HG03025 (cell line): ENCODE measurements around the gene CRYGN.

Experiments used
- ATAC-seq: cut with Tn5 transposase; IDR thresholded peaks from one replicate; pipeline ENCODE4 v1.9.1; 2021; ENCODE audit warnings: mild to moderate bottlenecking, moderate library complexity; ENCODE audit not compliant: unreplicated experiment, low FRiP score

Gene CRYGN

GRCh38 chr7:151394076-151395035 lies 45.6 kb downstream of the CRYGN start:
- no peak for ATAC-seq

GRCh38 chr7:151393031-151393977 lies 46.6 kb downstream of the CRYGN start:
- ATAC-seq = no peak

- no peak for ATAC-seq
Observed at GRCh38 chr7:151392426-151392825, 47.5 kb downstream of the CRYGN start.

GRCh38 chr7:151392002-151392401 lies 47.9 kb downstream of the CRYGN start:
- no peak for ATAC-seq

- ATAC-seq = no peak
Observed at GRCh38 chr7:151391358-151391730, 48.6 kb downstream of the CRYGN start.

GRCh38 chr7:151390598-151391357 lies 49.2 kb downstream of the CRYGN start:
- no peak for ATAC-seq

- no peak for ATAC-seq
Observed at GRCh38 chr7:151389768-151390597, 50.0 kb downstream of the CRYGN start.

- no peak for ATAC-seq
Observed at GRCh38 chr7:151389096-151389767, 50.7 kb downstream of the CRYGN start.

GRCh38 chr7:151388430-151388829 lies 51.5 kb downstream of the CRYGN start:
- ATAC-seq = no peak

GRCh38 chr7:151388007-151388297 lies 52.0 kb downstream of the CRYGN start:
- no peak for ATAC-seq

- ATAC-seq = no peak
Observed at GRCh38 chr7:151387161-151388006, 52.6 kb downstream of the CRYGN start.

GRCh38 chr7:151386301-151387160 lies 53.4 kb downstream of the CRYGN start:
- ATAC-seq = no peak

GRCh38 chr7:151385626-151386300 lies 54.2 kb downstream of the CRYGN start:
- ATAC-seq = no peak

- no peak for ATAC-seq
Observed at GRCh38 chr7:151384776-151385625, 54.9 kb downstream of the CRYGN start.

GRCh38 chr7:151384352-151384697 lies 55.6 kb downstream of the CRYGN start:
- ATAC-seq = no peak
